Trophoblast cell (in vitro differentiated cells and primary cell): ENCODE data around the gene NOCT.
A peak's percentile ranks its signal among the peaks of the same experiment; 100 is the strongest.

Source experiments
- DNase-seq, 2 donors: peaks; one replicate each; pipeline ENCODE4 v3.0.0-alpha.2; 2016
- H2AFZ ChIP-seq: 2 replicates; pipeline ENCODE4 v1.6.1; 2013; ENCODE audit warnings: low read length, moderate library complexity, mild to moderate bottlenecking; ENCODE audit not compliant: insufficient read depth, poor library complexity
- H2AK5ac ChIP-seq: 2 replicates; pipeline ENCODE4 v1.6.1; 2013; ENCODE audit warnings: mild to moderate bottlenecking, low read length
- H2BK120ac ChIP-seq: 2 replicates; pipeline ENCODE4 v1.6.1; 2013; ENCODE audit warnings: low read length, mild to moderate bottlenecking, moderate library complexity; ENCODE audit not compliant: insufficient read depth, poor library complexity
- H2BK12ac ChIP-seq: 2 replicates; pipeline ENCODE4 v1.6.1; 2013; ENCODE audit warnings: mild to moderate bottlenecking, low read length, moderate library complexity
- H2BK5ac ChIP-seq: 2 replicates; pipeline ENCODE4 v1.6.1; 2013; ENCODE audit warnings: low read length, low read depth, moderate library complexity, mild to moderate bottlenecking; ENCODE audit not compliant: poor library complexity
- H3K14ac ChIP-seq: 2 replicates; pipeline ENCODE4 v1.6.1; 2013; ENCODE audit warnings: mild to moderate bottlenecking, low read length
- H3K18ac ChIP-seq: 2 replicates; pipeline ENCODE4 v1.6.1; 2013; ENCODE audit warnings: mild to moderate bottlenecking, low read length
- H3K23ac ChIP-seq: 2 replicates; pipeline ENCODE4 v1.6.1; 2013; ENCODE audit warnings: low read length
- H3K27ac ChIP-seq: 2 replicates; pipeline ENCODE4 v1.5.1; 2013; ENCODE audit warnings: low read depth, mild to moderate bottlenecking, inconsistent platforms, low read length, moderate library complexity
- H3K27me3 ChIP-seq: 2 replicates; pipeline ENCODE4 v1.6.1; 2013; ENCODE audit warnings: inconsistent platforms, mild to moderate bottlenecking, low read length, moderate library complexity; ENCODE audit not compliant: insufficient read depth
- H3K36me3 ChIP-seq, 2 experiments: 1 replicate in 1 of 2; 2 replicates in 1 of 2; pipeline ENCODE4 v1.6.1; 2013; ENCODE audit warnings: low read length in 2 of 2, mild to moderate bottlenecking in 2 of 2, moderate library complexity in 1 of 2; ENCODE audit not compliant: insufficient read depth in 2 of 2, control insufficient read depth in 1 of 2
- H3K4ac ChIP-seq: 2 replicates; pipeline ENCODE4 v1.6.1; 2013; ENCODE audit warnings: low read depth, mild to moderate bottlenecking, low read length, moderate library complexity
- H3K4me1 ChIP-seq, 2 experiments: 1 replicate in 1 of 2; 2 replicates in 1 of 2; pipeline ENCODE4 v1.6.1; 2013; ENCODE audit warnings: low read length in 2 of 2, mild to moderate bottlenecking in 2 of 2, moderate library complexity in 1 of 2; ENCODE audit not compliant: insufficient read depth in 2 of 2, control insufficient read depth in 1 of 2
- H3K4me2 ChIP-seq: 2 replicates; pipeline ENCODE4 v1.6.1; 2013; ENCODE audit warnings: inconsistent platforms, mild to moderate bottlenecking, low read length, moderate library complexity
- H3K4me3 ChIP-seq: 2 replicates; pipeline ENCODE4 v1.5.1; 2013; ENCODE audit warnings: mild to moderate bottlenecking, low read depth, low read length, inconsistent platforms
- H3K79me1 ChIP-seq: one replicate; pipeline ENCODE4 v1.6.1; 2013; ENCODE audit warnings: low read length
- H3K79me2 ChIP-seq: 2 replicates; pipeline ENCODE4 v1.6.1; 2013; ENCODE audit warnings: low read length, mild to moderate bottlenecking; ENCODE audit not compliant: control insufficient read depth, insufficient read depth, poor library complexity
- H3K9ac ChIP-seq: 2 replicates; pipeline ENCODE4 v1.6.1; 2013; ENCODE audit warnings: mild to moderate bottlenecking, low read length
- H3K9me3 ChIP-seq: 2 replicates; pipeline ENCODE4 v1.6.1; 2013; ENCODE audit warnings: low read depth, mild to moderate bottlenecking, control low read depth, inconsistent platforms, low read length; ENCODE audit not compliant: insufficient read depth
- H4K12ac ChIP-seq: 2 replicates; pipeline ENCODE4 v1.6.1; 2013; ENCODE audit warnings: low read depth, mild to moderate bottlenecking, low read length, moderate library complexity
- H4K8ac ChIP-seq: 2 replicates; pipeline ENCODE4 v1.6.1; 2013; ENCODE audit warnings: low read depth, mild to moderate bottlenecking, low read length, moderate library complexity
- H4K91ac ChIP-seq: one replicate; pipeline ENCODE4 v1.6.1; 2013; ENCODE audit warnings: low read depth, mild to moderate bottlenecking, low read length, moderate library complexity
- WGBS: extraction: QIAGEN DNeasy Blood & Tissue Kit; methylation state at CpG from one replicate; pipeline ENCODE4 v1.1.7; 2013; ENCODE audit warnings: missing lambda C conversion rate; ENCODE audit not compliant: insufficient read length, insufficient coverage; ENCODE audit errors: extremely low coverage; 5-methylcytosine and 5-hydroxymethylcytosine counted together

Gene NOCT

GRCh38 chr4:138979742-138980141 lies 35.8 kb upstream of the NOCT start:
- Histone ChIP-seq H3K14ac (peak overlapping the region; percentile 89), H4K8ac (peak overlapping the region; percentile 22), H4K12ac (no peak overlapping the region), H3K4me2 (no peak overlapping the region), H3K79me2 (peaks cover 2% of the 10 kb centered on the region), H3K9ac (no peak overlapping the region), H3K4me1 (peaks cover 24 to 26% of the 10 kb centered on the region in 2 experiments), H3K27me3 (no peaks in the 10 kb centered on the region), H2BK120ac (peak overlapping the region; percentile 98), H3K27ac (peak overlapping the region; percentile 87), H2BK12ac (peak overlapping the region; percentile 99), H3K4me3 (no peak overlapping the region), H2AK5ac (peak overlapping the region; percentile 91), H2AFZ (no peak overlapping the region), H3K4ac (no peak overlapping the region), H4K91ac (peak overlapping the region; percentile 86), H3K36me3 (no peaks in the 10 kb centered on the region), H3K18ac (no peak overlapping the region), H3K9me3 (no peaks in the 10 kb centered on the region), H3K23ac (no peak overlapping the region), H2BK5ac (peak overlapping the region; percentile 94), H3K79me1 (peaks cover 26% of the 10 kb centered on the region)
- no peak for DNase-seq
- no CpG with 5 or more reads among the region's 2 CpGs for WGBS

GRCh38 chr4:138981930-138982390 lies 33.6 kb upstream of the NOCT start:
- no peak overlapping the region for H4K91ac ChIP-seq
- peak overlapping the region; percentile 47 for H4K8ac ChIP-seq
- peaks cover 24 to 26% of the 10 kb centered on the region in 2 experiments for H3K4me1 ChIP-seq
- no peak overlapping the region for H3K18ac ChIP-seq
- H3K27me3 ChIP-seq = no peaks in the 10 kb centered on the region
- no peaks in the 10 kb centered on the region for H3K9me3 ChIP-seq
- peaks cover 24% of the 10 kb centered on the region for H3K79me1 ChIP-seq
- H3K4ac ChIP-seq = no peak overlapping the region
- no peak overlapping the region for H3K14ac ChIP-seq
- no peak overlapping the region for H2AK5ac ChIP-seq
- no peak overlapping the region for H2BK120ac ChIP-seq
- no peak overlapping the region for H3K23ac ChIP-seq
- peak overlapping the region; percentile 93 for H3K27ac ChIP-seq
- no peak overlapping the region for H3K4me3 ChIP-seq
- H3K79me2 ChIP-seq = peaks cover 2% of the 10 kb centered on the region
- H4K12ac ChIP-seq = no peak overlapping the region
- no CpG with 5 or more reads among the region's 4 CpGs for WGBS
- H3K9ac ChIP-seq = no peak overlapping the region
- peak; percentile 77 to 89 for DNase-seq
- peak overlapping the region; percentile 90 for H2BK5ac ChIP-seq
- H2BK12ac ChIP-seq = peak overlapping the region; percentile 79
- H3K36me3 ChIP-seq = no peaks in the 10 kb centered on the region
- no peak overlapping the region for H3K4me2 ChIP-seq
- no peak overlapping the region for H2AFZ ChIP-seq

- Histone ChIP-seq H3K4me2 (no peak overlapping the region), H3K4ac (no peak overlapping the region), H3K36me3 (no peaks in the 10 kb centered on the region), H3K18ac (no peak overlapping the region), H2AFZ (no peak overlapping the region), H4K12ac (no peak overlapping the region), H3K9me3 (no peaks in the 10 kb centered on the region), H3K23ac (no peak overlapping the region), H2BK120ac (peak overlapping the region; percentile 7), H4K8ac (no peak overlapping the region), H3K79me2 (peaks cover 2% of the 10 kb centered on the region), H2BK12ac (peak overlapping the region; percentile 61), H3K27ac (peak overlapping the region; percentile 93), H2BK5ac (peak overlapping the region; percentile 61), H4K91ac (peak overlapping the region; percentile 50), H3K79me1 (peaks cover 24% of the 10 kb centered on the region), H2AK5ac (no peak overlapping the region), H3K9ac (no peak overlapping the region), H3K14ac (no peak overlapping the region), H3K27me3 (no peaks in the 10 kb centered on the region), H3K4me1 (peaks cover 19 to 20% of the 10 kb centered on the region in 2 experiments), H3K4me3 (no peak overlapping the region)
- WGBS = no CpG with 5 or more reads among the region's 7 CpGs
- peak; percentile 43 to 76 for DNase-seq
Observed at GRCh38 chr4:138982754-138983153, 32.8 kb upstream of the NOCT start.

- peak overlapping the region; percentile 77 for H3K14ac ChIP-seq
- H4K12ac ChIP-seq = no peak overlapping the region
- H3K9ac ChIP-seq = no peak overlapping the region
- H3K4ac ChIP-seq = no peak overlapping the region
- WGBS = no CpG with 5 or more reads among the region's 5 CpGs
- peak overlapping the region; percentile 82 for H4K91ac ChIP-seq
- H3K27ac ChIP-seq = peak overlapping the region; percentile 79
- peaks cover 2% of the 10 kb centered on the region for H3K79me2 ChIP-seq
- H3K27me3 ChIP-seq = no peaks in the 10 kb centered on the region
- no peak overlapping the region for H3K4me3 ChIP-seq
- H2AFZ ChIP-seq = no peak overlapping the region
- H4K8ac ChIP-seq = no peak overlapping the region
- no peaks in the 10 kb centered on the region for H3K36me3 ChIP-seq
- peak overlapping the region; percentile 86 for H2AK5ac ChIP-seq
- peak overlapping the region; percentile 80 for H2BK5ac ChIP-seq
- H3K18ac ChIP-seq = no peak overlapping the region
- DNase-seq = no peak
- peak overlapping the region; percentile 87 for H2BK12ac ChIP-seq
- peaks cover 14% of the 10 kb centered on the region in 2 experiments for H3K4me1 ChIP-seq
- peaks cover 19% of the 10 kb centered on the region for H3K79me1 ChIP-seq
- H2BK120ac ChIP-seq = peak overlapping the region; percentile 87
- no peak overlapping the region for H3K23ac ChIP-seq
- H3K4me2 ChIP-seq = no peak overlapping the region
- no peaks in the 10 kb centered on the region for H3K9me3 ChIP-seq
Observed at GRCh38 chr4:138983690-138984089, 31.9 kb upstream of the NOCT start.
